GM23248 (cell line): Measurements from ENCODE around the gene SEZ6. TPM values are rescaled to one million over a fixed set of nuclear protein-coding genes. Genes with fewer than 3 reads are reported as not detected.

Source experiments
- DNase-seq: peaks from one replicate; pipeline ENCODE4 v3.0.0-alpha.2; 2015
- H2AFZ ChIP-seq: fragments of 200-600 bp; sonication (generic); 2 replicates; pipeline ENCODE4 v1.6.1; 2016; ENCODE audit warnings: antibody characterized with exemption
- H3F3A ChIP-seq: fragments of 200-600 bp; sonication (generic); 2 replicates; pipeline ENCODE4 v1.6.1; 2016; ENCODE audit warnings: mild to moderate bottlenecking, antibody characterized with exemption, mixed run types; ENCODE audit not compliant: insufficient read depth
- H3K27ac ChIP-seq: fragments of 200-600 bp; sonication (generic); 2 replicates; pipeline ENCODE4 v1.5.1; 2016; ENCODE audit warnings: mild to moderate bottlenecking
- H3K27me3 ChIP-seq: fragments of 200-600 bp; sonication (generic); replicated peaks from 2 replicates; pipeline ENCODE4 v1.6.1; 2016; ENCODE audit warnings: mild to moderate bottlenecking; ENCODE audit not compliant: insufficient read depth
- H3K36me3 ChIP-seq: fragments of 200-600 bp; sonication (generic); 2 replicates; pipeline ENCODE4 v1.6.1; 2016; ENCODE audit warnings: low read depth, mild to moderate bottlenecking
- H3K4me1 ChIP-seq: fragments of 200-600 bp; sonication (generic); 2 replicates; pipeline ENCODE4 v1.6.1; 2016; ENCODE audit warnings: mild to moderate bottlenecking; ENCODE audit not compliant: insufficient read depth
- H3K4me2 ChIP-seq: fragments of 200-600 bp; sonication (generic); one replicate; pipeline ENCODE4 v1.6.1; 2016; ENCODE audit warnings: mild to moderate bottlenecking; ENCODE audit not compliant: unreplicated experiment
- H3K4me3 ChIP-seq: fragments of 200-600 bp; sonication (generic); 2 replicates; pipeline ENCODE4 v1.5.1; 2016; ENCODE audit warnings: mild to moderate bottlenecking
- H3K79me2 ChIP-seq: fragments of 200-600 bp; sonication (generic); 2 replicates; pipeline ENCODE4 v1.6.1; 2016; ENCODE audit warnings: mild to moderate bottlenecking; ENCODE audit not compliant: insufficient read depth
- H3K9ac ChIP-seq: fragments of 200-600 bp; sonication (generic); 2 replicates; pipeline ENCODE4 v1.6.1; 2016; ENCODE audit warnings: mild to moderate bottlenecking
- H3K9me2 ChIP-seq: fragments of 200-600 bp; sonication (generic); 2 replicates; pipeline ENCODE4 v1.6.1; 2016; ENCODE audit warnings: mixed run types, mild to moderate bottlenecking, moderate library complexity; ENCODE audit not compliant: insufficient read depth
- H3K9me3 ChIP-seq: fragments of 200-600 bp; sonication (generic); one replicate; pipeline ENCODE4 v1.6.1; 2017; ENCODE audit warnings: low read depth
- H4K20me1 ChIP-seq: fragments of 200-600 bp; sonication (generic); 2 replicates; pipeline ENCODE4 v1.6.0; 2016; ENCODE audit not compliant: insufficient read depth
- EZH2 ChIP-seq: fragments of 200-600 bp; sonication (generic); IDR thresholded peaks from 2 replicates; pipeline ENCODE4 v1.6.1; 2018; ENCODE audit warnings: antibody characterized with exemption, mild to moderate bottlenecking; ENCODE audit not compliant: insufficient read depth, poor library complexity, severe bottlenecking
- EZH2phosphoT487 ChIP-seq: fragments of 200-600 bp; sonication (generic); IDR thresholded peaks from 2 replicates; pipeline ENCODE4 v1.6.1; 2018; ENCODE audit warnings: antibody characterized with exemption, moderate library complexity, mild to moderate bottlenecking, low read depth; ENCODE audit not compliant: insufficient read depth
- WGBS, 2 experiments: methylation state at CpG; one replicate each; pipeline ENCODE4 v1.1.6; 2015 to 2017; ENCODE audit warnings: low lambda C conversion rate in 2 of 2, low coverage in 1 of 2; ENCODE audit errors: missing lambda C conversion rate in 2 of 2; 5-methylcytosine and 5-hydroxymethylcytosine counted together
- in situ Hi-C: fragments of 300-500 bp; cut with MboI; formaldehyde crosslinking; loops from 2 replicates; pipeline ENCODE4 v1.15.0; 2020
- polyA plus RNA-seq: library from polyadenylated mRNA; unstranded; fragments of >200 nt; fragmentation: Nextera tagmentation; extraction: Ambion mirVana; gene quantifications from 2 replicates; pipeline ENCODE4 v1.2.1, GENCODE V29; 2016
- total RNA-seq: library from RNA; depleted of rRNA; stranded (reverse); fragments of >200 nt; shearing (Covaris generic); gene quantifications from 2 replicates; pipeline ENCODE4 v1.2.3, GENCODE V29; 2014

SEZ6 gene
- total and polyA plus RNA-seq, 2 experiments from 2014 or later = not detected

DNA sequence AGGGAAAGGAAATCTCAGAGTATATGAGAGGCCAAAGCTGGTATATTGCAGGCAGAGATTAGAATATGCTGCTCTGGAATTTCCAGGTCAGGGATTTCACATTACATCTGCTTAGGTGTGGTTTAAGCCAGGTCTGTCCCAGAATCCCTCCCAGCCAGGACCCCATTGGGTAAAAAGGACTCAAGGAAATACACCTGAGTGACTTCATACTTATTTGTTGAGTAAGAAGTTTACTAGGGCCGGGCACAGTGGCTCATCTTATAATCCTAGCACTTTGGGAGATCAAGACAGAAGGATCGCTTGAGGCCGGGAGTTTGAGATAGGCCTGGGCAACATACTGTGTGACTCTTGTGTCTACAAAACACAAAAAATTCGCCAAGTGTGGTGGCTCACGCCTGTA is 44.3 kb upstream of the SEZ6 start:
- H3K4me2 ChIP-seq = no peak overlapping the region
- in situ Hi-C loops = no loop called here
- H2AFZ ChIP-seq = no peak overlapping the region

DNA sequence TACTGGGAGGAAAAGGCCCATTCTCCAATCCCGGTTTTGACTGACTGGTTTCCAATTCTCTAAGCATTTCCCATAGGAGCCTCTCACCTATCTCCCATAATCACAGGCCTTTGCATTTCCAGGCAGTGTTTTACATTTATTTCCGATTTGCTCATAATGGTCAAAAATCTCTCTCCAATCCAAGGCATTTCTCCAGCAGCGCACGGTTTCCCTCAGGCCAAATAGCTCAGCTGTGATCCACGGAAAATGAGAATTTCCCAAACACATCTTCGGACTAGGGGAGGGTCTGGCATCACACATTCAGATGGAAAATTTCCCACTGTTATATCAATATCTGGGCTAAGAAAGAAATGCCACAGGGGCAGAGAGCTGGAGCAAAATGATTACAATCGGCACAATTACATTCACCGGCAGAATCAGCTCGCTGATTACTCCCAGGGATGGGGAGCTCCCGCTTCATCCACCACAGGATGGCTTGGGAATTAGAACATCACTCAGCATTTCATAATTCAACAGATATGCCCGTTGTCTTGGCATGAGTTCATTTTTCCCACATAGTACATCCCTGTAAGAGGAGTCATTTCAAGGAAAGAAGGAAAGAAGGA is 43.8 kb upstream of the SEZ6 start:
- no peaks in the 10 kb centered on the region for H3K9me2 ChIP-seq
- WGBS, 2 experiments = 82 to 85% methylated on average over 11 of the region's 11 CpGs
- in situ Hi-C loops = no loop called here
- no peaks in the 10 kb centered on the region for H3K36me3 ChIP-seq
- H4K20me1 ChIP-seq = no peaks in the 10 kb centered on the region
- H3K79me2 ChIP-seq = no peaks in the 10 kb centered on the region
- TF ChIP-seq EZH2 (no peak), EZH2phosphoT487 (no peak)
- H3K27me3 ChIP-seq = peaks cover 34% of the 10 kb centered on the region
- peaks cover 6% of the 10 kb centered on the region; the same call in 1 of the 2 replicates for H3K4me1 ChIP-seq
- no peaks in the 10 kb centered on the region for H3K9me3 ChIP-seq
- DNase-seq = no peak
- no peak overlapping the region for H3K27ac ChIP-seq
- no peak overlapping the region for H2AFZ ChIP-seq
- no peak overlapping the region for H3K9ac ChIP-seq
- no peak overlapping the region for H3K4me2 ChIP-seq
- no peak overlapping the region for H3K4me3 ChIP-seq
- H3F3A ChIP-seq = no peaks in the 10 kb centered on the region

More for the DNA sequence above, 44.3 kb upstream of the SEZ6 start:
- no peaks in the 10 kb centered on the region for H3F3A ChIP-seq
- H3K79me2 ChIP-seq = no peaks in the 10 kb centered on the region
- 79 to 83% methylated on average over 5 of the region's 5 CpGs for WGBS, 2 experiments
- no peaks in the 10 kb centered on the region for H3K9me3 ChIP-seq
- peaks cover 37% of the 10 kb centered on the region for H3K27me3 ChIP-seq
- no peak for DNase-seq
- H3K27ac ChIP-seq = no peak overlapping the region
- H3K36me3 ChIP-seq = no peaks in the 10 kb centered on the region
- H4K20me1 ChIP-seq = no peaks in the 10 kb centered on the region
- TF ChIP-seq EZH2 (no peak), EZH2phosphoT487 (no peak)
- peaks cover 6% of the 10 kb centered on the region; the same call in 1 of the 2 replicates for H3K4me1 ChIP-seq
- no peak overlapping the region for H3K9ac ChIP-seq
- no peaks in the 10 kb centered on the region for H3K9me2 ChIP-seq
- no peak overlapping the region for H3K4me3 ChIP-seq

DNA sequence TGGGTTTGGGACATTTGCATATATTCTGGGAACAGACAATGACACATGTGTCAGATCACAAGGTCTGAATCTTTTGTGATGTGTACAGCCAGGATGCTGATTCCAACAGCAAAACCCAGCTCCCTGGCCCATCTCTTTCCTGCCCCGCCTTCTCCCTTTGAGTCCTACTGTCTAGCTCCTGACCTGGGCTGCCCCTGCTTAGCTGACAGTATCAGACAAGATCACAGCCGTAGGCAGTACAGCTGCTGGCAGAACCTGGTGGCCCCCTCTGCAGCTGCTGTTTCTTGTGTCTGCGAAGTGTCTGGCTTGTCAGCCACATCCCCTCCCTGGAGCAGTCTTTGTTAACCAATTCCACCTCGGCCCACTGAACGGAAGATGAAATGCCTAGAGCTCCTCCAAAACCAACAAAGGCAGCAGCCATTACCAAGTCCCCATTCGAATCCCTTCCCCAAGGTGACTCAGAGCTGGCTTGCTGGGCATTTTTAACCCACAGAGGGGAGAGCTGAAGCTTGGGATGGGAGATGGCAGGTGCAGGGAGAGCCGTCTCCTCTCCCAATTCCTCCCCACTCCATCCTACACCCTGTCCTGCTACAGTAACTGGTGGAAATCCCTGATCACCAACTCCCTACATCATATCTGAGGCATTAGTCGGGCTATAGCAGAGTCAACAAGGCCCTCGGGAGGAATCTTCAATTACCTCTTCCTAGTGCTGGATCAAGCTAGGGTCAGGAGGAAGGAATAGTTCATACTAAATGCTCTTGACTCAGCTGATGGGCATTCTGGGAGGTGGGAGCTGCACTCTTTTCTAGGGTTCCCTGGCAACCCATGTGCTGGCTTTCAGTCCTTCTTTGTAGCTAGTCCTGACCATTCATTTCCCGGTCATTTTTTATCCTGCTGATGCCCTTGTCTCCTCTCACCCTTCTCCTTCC is 42.9 kb upstream of the SEZ6 start:
- Histone ChIP-seq H3K4me3 (no peak overlapping the region), H3K9ac (no peak overlapping the region), H3K27ac (no peak overlapping the region)

DNA sequence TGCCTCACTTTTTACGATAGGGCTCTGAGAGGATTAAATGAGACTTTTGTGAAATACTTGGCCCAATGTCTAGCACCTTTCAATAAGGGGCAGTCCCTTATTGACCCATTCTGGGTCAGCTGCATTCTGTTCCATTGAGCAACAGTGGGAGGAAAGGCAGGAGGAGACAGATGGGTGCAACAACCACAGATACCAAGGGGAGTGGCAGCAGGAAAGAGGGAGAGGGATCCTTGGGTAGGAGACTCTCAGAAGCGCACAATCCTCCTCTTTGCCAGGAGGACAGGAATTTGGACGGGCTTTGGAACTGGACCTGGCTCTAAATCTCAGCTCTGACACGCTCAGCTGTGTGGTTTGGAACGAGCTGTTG is 40.6 kb upstream of the SEZ6 start:
- no peak overlapping the region for H3K9ac ChIP-seq
- no peaks in the 10 kb centered on the region for H3F3A ChIP-seq
- H3K27me3 ChIP-seq = peaks cover 31% of the 10 kb centered on the region
- no peaks in the 10 kb centered on the region for H4K20me1 ChIP-seq
- peaks cover 6% of the 10 kb centered on the region; the same call in 1 of the 2 replicates for H3K4me1 ChIP-seq
- 29 to 39% methylated on average over 5 of the region's 5 CpGs for WGBS, 2 experiments
- no peaks in the 10 kb centered on the region for H3K79me2 ChIP-seq
- in situ Hi-C loops = no loop called here
- no peaks in the 10 kb centered on the region for H3K9me2 ChIP-seq
- H3K4me2 ChIP-seq = no peak overlapping the region
- no peaks in the 10 kb centered on the region for H3K9me3 ChIP-seq
- H2AFZ ChIP-seq = no peak overlapping the region
- H3K27ac ChIP-seq = no peak overlapping the region
- no peak for DNase-seq
- no peak overlapping the region for H3K4me3 ChIP-seq
- H3K36me3 ChIP-seq = no peaks in the 10 kb centered on the region
- TF ChIP-seq EZH2 = no peak
- no peak for TF ChIP-seq EZH2phosphoT487

More for the DNA sequence above, 42.9 kb upstream of the SEZ6 start:
- no peaks in the 10 kb centered on the region for H3K79me2 ChIP-seq
- H2AFZ ChIP-seq = no peak overlapping the region
- no peaks in the 10 kb centered on the region for H4K20me1 ChIP-seq
- in situ Hi-C loops = no loop called here
- no peaks in the 10 kb centered on the region for H3K9me3 ChIP-seq
- TF ChIP-seq EZH2phosphoT487 = no peak
- no peak for TF ChIP-seq EZH2
- H3K4me2 ChIP-seq = no peak overlapping the region
- H3F3A ChIP-seq = no peaks in the 10 kb centered on the region
- 33 to 37% methylated on average over 10 of the region's 10 CpGs for WGBS, 2 experiments
- no peaks in the 10 kb centered on the region for H3K9me2 ChIP-seq
- peaks cover 34% of the 10 kb centered on the region for H3K27me3 ChIP-seq
- H3K4me1 ChIP-seq = peaks cover 6% of the 10 kb centered on the region; the same call in 1 of the 2 replicates
- peak; percentile 36 for DNase-seq
- H3K36me3 ChIP-seq = no peaks in the 10 kb centered on the region
